ENCODE results near the gene ESYT2. TPM values are rescaled to one million over a fixed set of nuclear protein-coding genes. Genes with fewer than 3 reads are reported as not detected.

The ESYT2 gene
- total RNA-seq, 2 donors from 2014 or later, result 104 to 113 TPM

DNA sequence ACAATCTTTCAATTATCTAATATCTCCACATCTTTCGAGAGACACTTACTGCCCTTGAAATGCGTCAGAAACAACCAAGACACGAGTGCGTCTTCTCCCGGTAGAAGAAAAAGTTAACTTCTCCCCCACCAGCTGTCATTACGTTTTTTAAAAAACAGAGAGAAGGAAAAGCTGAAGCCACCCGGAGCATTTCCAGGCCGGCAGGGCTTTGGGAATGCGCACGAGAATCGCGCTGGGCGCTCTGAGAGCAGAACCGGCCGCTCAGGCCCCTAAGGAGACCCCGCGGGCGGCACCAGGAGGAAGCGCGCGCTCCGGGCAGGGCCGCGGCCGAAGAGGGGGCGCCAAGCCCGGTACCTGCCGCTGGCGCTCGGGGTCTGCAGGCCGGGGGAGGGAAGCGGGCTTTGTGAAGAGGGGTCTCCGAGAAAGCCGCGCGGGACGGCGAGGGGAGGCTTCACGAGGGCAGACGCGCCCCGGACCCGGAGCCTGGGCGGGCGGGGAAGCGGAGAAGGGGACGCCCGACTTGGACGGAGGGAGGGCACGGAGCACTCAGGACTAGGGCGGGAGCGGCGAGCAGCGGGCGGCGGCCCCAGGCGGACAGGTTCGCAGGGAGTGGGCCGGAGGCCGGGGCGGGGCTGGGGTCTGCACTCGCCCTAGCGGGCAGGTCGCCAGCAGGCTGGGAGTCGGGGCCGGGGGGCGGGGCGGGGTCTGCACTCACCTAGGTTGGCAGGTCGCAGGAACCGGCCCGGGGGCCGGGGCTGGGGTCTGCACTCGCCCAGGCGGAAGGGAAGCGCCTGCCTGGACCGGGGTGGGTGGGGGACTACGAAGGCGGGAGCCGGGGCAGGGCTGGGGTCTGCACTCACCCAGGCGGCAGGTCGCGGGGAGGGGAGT is 932 bp downstream of the ESYT2 start:
- H3K36me3 Mint-ChIP-seq (ENCODE audit: low read depth), result peaks cover 7% of the 10 kb centered on the region
- H3K27me3 Mint-ChIP-seq, result no peaks in the 10 kb centered on the region
- H3K4me1 Mint-ChIP-seq, result peaks cover 30% of the 10 kb centered on the region
- ATAC-seq (no peak), DNase-seq (peak in 1 of 3 donors; percentile 30)
- no peaks in the 10 kb centered on the region for H3K9me3 ChIP-seq (ENCODE audit: control insufficient read depth, low read length, poor library complexity, severe bottlenecking)
- H3K4me3 Mint-ChIP-seq, result peak overlapping the region; percentile 95
- peak overlapping the region; percentile 97 for H3K27ac Mint-ChIP-seq

DNA sequence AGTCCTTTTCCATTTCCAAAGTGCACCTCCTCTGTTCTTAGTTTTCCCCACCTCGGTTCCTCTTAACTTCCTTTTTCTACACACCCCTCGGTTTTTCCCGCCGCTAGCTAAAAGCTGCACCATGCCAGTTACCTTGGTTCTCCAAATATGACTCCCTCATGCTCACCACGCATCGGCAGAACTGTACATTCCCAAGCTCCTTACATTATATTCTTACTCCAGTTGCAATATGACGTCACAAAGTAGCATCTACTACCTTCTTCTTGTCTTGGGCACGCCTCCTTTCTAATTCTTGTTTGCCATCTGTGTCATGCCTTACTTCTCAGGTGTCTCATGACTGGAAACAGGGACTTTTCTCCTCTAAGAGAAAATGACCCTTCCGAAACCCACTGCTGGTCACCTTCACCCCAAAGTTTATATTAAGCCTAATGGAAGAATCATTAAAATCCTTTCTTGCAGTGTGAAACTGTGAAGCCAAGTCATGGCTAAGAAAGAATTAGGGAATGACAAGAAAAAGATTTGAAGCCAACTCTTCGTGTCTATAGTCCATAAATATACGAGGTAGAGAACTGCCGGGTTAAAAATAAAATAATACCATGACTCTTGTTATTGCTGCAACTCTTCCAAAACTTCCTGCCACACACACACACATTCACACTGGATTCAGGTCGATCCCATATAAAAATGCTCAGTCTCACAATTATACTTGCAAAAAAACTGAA is 1.7 kb downstream of the ESYT2 start:
- Mint-ChIP-seq H3K4me1 (peaks cover 31% of the 10 kb centered on the region), H3K36me3 (ENCODE audit: low read depth) (peaks cover 7% of the 10 kb centered on the region), H3K27ac (peak overlapping the region; percentile 97), H3K27me3 (no peaks in the 10 kb centered on the region), H3K4me3 (peak overlapping the region; percentile 95)
- DNase-seq (no peak), ATAC-seq (no peak)
- no peaks in the 10 kb centered on the region for H3K9me3 ChIP-seq (ENCODE audit: control insufficient read depth, low read length, poor library complexity, severe bottlenecking)

DNA sequence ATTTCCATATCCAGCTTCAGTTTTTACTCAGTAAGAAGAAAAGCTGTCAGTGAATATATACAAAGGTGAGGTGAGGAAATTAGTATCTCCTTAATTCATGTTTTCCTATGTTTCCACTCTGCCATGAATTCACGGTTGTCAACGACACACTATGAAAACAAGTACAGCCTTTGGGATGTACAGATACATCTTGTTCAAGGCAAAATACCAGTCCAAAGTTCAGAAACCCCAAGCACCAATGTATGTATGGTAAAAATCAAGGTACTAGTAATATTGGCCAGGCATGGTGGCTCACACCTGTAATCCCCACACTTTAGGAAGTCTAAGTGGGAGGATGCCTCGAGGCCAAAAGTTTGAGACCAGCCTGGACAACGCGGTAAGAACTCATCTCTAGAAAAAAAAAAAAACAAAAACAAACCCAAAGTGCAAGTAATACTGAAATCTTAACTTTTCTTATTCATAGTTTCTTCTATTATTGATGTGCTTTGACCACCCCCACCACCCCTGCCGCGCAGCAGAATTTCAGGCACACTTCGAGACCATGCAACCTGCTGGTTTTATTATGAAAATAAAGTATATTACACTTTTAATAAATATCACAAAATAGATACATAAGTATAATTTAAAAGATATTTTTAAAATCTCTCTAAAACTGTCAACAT is 3.5 kb downstream of the ESYT2 start:
- Mint-ChIP-seq H3K36me3 (ENCODE audit: low read depth) (peaks cover 7% of the 10 kb centered on the region), H3K4me3 (peak overlapping the region; percentile 31), H3K27ac (peak overlapping the region; percentile 56), H3K27me3 (no peaks in the 10 kb centered on the region), H3K4me1 (peaks cover 41% of the 10 kb centered on the region)
- H3K9me3 ChIP-seq (ENCODE audit: control insufficient read depth, low read length, poor library complexity, severe bottlenecking), result no peaks in the 10 kb centered on the region
- DNase-seq (no peak), ATAC-seq (no peak)

GRCh38 chr7:158824028-158824427 is 5.3 kb downstream of the ESYT2 start:
- peak overlapping the region; percentile 39 for H3K4me3 Mint-ChIP-seq
- peaks cover 47% of the 10 kb centered on the region for H3K4me1 Mint-ChIP-seq
- H3K36me3 Mint-ChIP-seq (ENCODE audit: low read depth), result peaks cover 7% of the 10 kb centered on the region

DNA sequence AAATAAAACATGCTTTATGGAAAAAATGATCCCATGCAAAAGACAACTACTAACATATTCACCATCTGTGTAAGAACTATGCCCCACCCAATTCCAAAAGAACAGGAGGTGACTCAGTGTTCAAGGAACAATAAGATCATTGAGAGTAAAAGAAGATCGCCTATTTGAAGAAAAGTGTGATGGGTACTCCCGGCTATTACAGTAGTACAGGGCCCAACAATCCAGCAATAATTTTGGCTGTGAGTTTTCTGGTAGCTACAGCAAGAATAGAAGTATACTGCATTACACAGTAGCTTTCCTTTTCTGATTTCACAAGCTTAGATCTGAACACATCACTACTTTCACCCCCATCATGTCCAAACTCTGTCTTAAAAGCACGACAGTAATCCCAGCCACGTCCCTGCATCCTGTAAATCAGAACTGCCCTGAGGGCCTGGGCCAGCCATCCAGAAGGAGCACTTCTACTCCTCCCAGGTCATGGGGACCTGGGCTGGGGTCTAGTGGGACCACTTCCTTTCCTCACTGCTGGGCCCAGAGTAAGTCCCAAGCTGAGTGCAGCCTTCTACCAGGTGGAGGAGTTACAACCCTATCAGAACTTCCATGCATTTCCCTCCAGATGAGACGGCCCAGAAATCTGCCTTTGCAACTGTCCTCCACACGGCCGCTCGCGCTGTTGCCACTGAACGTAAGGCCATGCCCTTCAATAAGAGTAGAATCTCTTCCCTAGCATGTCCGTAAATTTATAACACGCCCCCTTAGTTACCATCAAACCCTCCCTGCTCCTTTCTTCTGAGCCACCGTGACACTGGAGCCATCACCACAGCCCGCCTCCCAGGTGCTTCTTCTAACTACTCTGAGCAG is 7.9 kb downstream of the ESYT2 start:
- peaks cover 63% of the 10 kb centered on the region for H3K4me1 Mint-ChIP-seq
- H3K27ac Mint-ChIP-seq, result peak overlapping the region; percentile 100
- H3K27me3 Mint-ChIP-seq, result no peaks in the 10 kb centered on the region
- H3K4me3 Mint-ChIP-seq, result peak overlapping the region; percentile 85
- no peaks in the 10 kb centered on the region for H3K36me3 Mint-ChIP-seq (ENCODE audit: low read depth)
- no peaks in the 10 kb centered on the region for H3K9me3 ChIP-seq (ENCODE audit: control insufficient read depth, low read length, poor library complexity, severe bottlenecking)
- DNase-seq (no peak), ATAC-seq (peak; percentile 12)

More at GRCh38 chr7:158824028-158824427, 5.3 kb downstream of the ESYT2 start:
- no peaks in the 10 kb centered on the region for H3K9me3 ChIP-seq (ENCODE audit: control insufficient read depth, low read length, poor library complexity, severe bottlenecking)
- ATAC-seq (peak; percentile 81), DNase-seq (peak in 2 of 3 donors; percentile 32 to 40)
- peak overlapping the region; percentile 89 for H3K27ac Mint-ChIP-seq
- no peaks in the 10 kb centered on the region for H3K27me3 Mint-ChIP-seq

GRCh38 chr7:158820656-158821055 is 8.7 kb downstream of the ESYT2 start:
- DNase-seq, result no peak
- no peaks in the 10 kb centered on the region for H3K9me3 ChIP-seq (ENCODE audit: control insufficient read depth, low read length, poor library complexity, severe bottlenecking)
- Mint-ChIP-seq H3K27ac (peak overlapping the region; percentile 100), H3K27me3 (no peaks in the 10 kb centered on the region), H3K4me1 (peaks cover 67% of the 10 kb centered on the region), H3K4me3 (peak overlapping the region; percentile 85), H3K36me3 (ENCODE audit: low read depth) (no peaks in the 10 kb centered on the region)
- ATAC-seq, result no peak

GRCh38 chr7:158819571-158820203 is 9.6 kb downstream of the ESYT2 start:
- Mint-ChIP-seq H3K36me3 (ENCODE audit: low read depth) (no peaks in the 10 kb centered on the region), H3K27ac (peak overlapping the region; percentile 100), H3K4me1 (peaks cover 72% of the 10 kb centered on the region), H3K27me3 (no peaks in the 10 kb centered on the region), H3K4me3 (peak overlapping the region; percentile 39)
- no peaks in the 10 kb centered on the region for H3K9me3 ChIP-seq (ENCODE audit: control insufficient read depth, low read length, poor library complexity, severe bottlenecking)
- DNase-seq, result no peak
- ATAC-seq, result no peak

DNA sequence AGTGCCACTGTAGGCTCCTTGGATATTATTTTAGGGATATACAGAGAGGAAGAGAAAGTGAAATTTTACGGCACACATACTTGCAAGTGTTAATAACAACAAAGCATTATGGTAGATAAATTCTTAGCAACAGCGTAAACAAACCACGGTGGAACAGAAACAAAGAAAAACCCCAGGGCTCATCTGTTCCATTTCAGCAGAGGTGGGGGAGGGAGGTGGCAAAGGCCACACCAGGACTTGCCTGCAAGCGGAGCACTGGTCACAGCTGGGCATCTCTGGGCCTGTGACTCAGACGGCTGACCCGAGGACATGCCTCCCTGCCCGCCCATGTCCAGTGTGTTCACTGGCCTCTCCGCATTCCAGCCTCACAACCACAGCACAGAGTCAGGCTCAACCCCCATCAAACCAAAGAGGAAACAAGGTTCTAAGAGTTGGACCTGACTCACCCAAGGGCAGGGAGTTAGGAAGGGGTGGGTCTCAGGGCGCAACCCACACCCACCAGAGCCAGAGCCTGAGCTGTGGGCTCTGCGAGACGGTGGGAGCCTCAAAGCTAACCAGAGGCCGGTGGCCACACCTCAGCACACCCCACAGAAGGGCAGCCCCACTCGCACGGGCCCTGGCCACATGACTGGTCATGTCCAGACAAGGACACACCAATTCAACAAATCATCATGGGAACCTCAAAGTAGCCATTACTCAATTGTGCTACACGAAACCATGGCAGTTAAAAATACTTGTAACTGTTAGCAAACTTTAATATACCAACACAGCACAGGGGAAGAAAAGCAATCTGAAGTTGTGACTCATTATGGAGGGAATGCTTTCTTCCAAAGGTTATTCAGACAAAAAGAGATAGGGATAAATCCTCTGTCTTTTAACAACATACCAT is 10.7 kb downstream of the ESYT2 start:
- no peaks in the 10 kb centered on the region for H3K9me3 ChIP-seq (ENCODE audit: control insufficient read depth, low read length, poor library complexity, severe bottlenecking)
- peaks cover 71% of the 10 kb centered on the region for H3K4me1 Mint-ChIP-seq
- no peaks in the 10 kb centered on the region for H3K36me3 Mint-ChIP-seq (ENCODE audit: low read depth)
- DNase-seq (peak; percentile 38 to 62 (median 60)), ATAC-seq (peak; percentile 82)
- peak overlapping the region; percentile 91 for H3K4me3 Mint-ChIP-seq
- peak overlapping the region; percentile 100 for H3K27ac Mint-ChIP-seq
- no peaks in the 10 kb centered on the region for H3K27me3 Mint-ChIP-seq

DNA sequence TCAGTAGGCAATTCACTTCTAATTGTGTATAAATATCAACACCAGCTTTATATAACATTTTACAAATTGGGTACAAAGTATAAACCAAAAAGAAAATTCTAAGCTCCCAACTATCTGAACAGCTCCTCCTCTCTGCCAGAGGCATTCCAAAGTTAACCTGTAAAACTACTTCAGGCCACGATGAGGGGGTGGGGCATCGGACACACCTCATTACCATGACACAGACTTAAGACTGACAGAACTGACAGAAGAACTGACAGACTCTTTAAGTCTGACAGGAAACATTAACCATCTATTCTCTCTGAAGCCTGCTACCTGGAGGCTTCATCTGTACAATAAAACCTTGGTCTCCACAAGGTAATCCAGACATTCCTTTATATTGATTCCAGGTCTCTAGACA is 12.3 kb downstream of the ESYT2 start:
- Mint-ChIP-seq H3K27me3 (no peaks in the 10 kb centered on the region), H3K27ac (peak overlapping the region; percentile 100), H3K4me3 (peak overlapping the region; percentile 69), H3K4me1 (peaks cover 82% of the 10 kb centered on the region), H3K36me3 (ENCODE audit: low read depth) (peaks cover 2% of the 10 kb centered on the region)
- DNase-seq (no peak), ATAC-seq (no peak)
- no peaks in the 10 kb centered on the region for H3K9me3 ChIP-seq (ENCODE audit: control insufficient read depth, low read length, poor library complexity, severe bottlenecking)

GRCh38 chr7:158816271-158816670 is 13.0 kb downstream of the ESYT2 start:
- Mint-ChIP-seq H3K27ac (peak overlapping the region; percentile 100), H3K4me1 (peaks cover 82% of the 10 kb centered on the region), H3K4me3 (peak overlapping the region; percentile 76), H3K36me3 (ENCODE audit: low read depth) (peaks cover 2% of the 10 kb centered on the region), H3K27me3 (no peaks in the 10 kb centered on the region)
- no peak for ATAC-seq
- no peaks in the 10 kb centered on the region for H3K9me3 ChIP-seq (ENCODE audit: control insufficient read depth, low read length, poor library complexity, severe bottlenecking)
- DNase-seq, result no peak

- H3K4me1 Mint-ChIP-seq, result peaks cover 79% of the 10 kb centered on the region
- DNase-seq (no peak), ATAC-seq (no peak)
- peaks cover 2% of the 10 kb centered on the region for H3K36me3 Mint-ChIP-seq (ENCODE audit: low read depth)
- no peaks in the 10 kb centered on the region for H3K9me3 ChIP-seq (ENCODE audit: control insufficient read depth, low read length, poor library complexity, severe bottlenecking)
- peak overlapping the region; percentile 76 for H3K4me3 Mint-ChIP-seq
- no peaks in the 10 kb centered on the region for H3K27me3 Mint-ChIP-seq
- peak overlapping the region; percentile 100 for H3K27ac Mint-ChIP-seq
Observed at GRCh38 chr7:158815800-158816128, 13.5 kb downstream of the ESYT2 start.
